Measurements from ENCODE around the gene CLDN24.

The CLDN24 gene

DNA sequence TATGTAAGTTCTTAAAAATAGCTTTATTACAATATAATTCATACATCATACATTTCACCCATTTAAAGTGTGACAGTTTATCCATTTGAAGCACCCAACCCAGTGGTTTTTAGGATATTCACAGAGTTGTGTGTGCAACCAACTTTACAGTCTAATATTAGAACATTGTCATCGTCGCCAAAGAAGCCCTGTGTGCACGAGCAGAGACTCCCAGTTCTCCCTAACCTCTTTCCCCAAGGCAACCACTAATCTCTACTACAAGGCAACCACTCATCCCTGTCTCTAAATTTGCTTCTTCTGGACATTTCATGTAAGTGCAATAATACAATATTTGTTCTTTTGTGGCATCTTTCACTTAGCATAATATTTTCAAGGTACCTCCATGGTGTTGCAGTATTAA is 49.8 kb downstream of the CLDN24 start:
- no peak for ATAC-seq

Data from activated CD4-positive, CD25-positive, alpha-beta regulatory T cell treated with anti-CD3 and anti-CD28 coated beads, Interleukin-2, amount 50 U/mL, for 24 hours (primary cell).